22Rv1 (cell line): ENCODE data around the gene POLD4.

Experiments used
- CTCF ChIP-seq: fragments of 450-650 bp; IDR thresholded peaks from 2 replicates; pipeline ENCODE4 v1.5.1; 2017; ENCODE audit warnings: mild to moderate bottlenecking
- ZFX ChIP-seq: fragments of 450-650 bp; IDR thresholded peaks from 2 replicates; pipeline ENCODE4 v1.6.1; 2017; ENCODE audit warnings: antibody characterized with exemption, borderline replicate concordance

DNA sequence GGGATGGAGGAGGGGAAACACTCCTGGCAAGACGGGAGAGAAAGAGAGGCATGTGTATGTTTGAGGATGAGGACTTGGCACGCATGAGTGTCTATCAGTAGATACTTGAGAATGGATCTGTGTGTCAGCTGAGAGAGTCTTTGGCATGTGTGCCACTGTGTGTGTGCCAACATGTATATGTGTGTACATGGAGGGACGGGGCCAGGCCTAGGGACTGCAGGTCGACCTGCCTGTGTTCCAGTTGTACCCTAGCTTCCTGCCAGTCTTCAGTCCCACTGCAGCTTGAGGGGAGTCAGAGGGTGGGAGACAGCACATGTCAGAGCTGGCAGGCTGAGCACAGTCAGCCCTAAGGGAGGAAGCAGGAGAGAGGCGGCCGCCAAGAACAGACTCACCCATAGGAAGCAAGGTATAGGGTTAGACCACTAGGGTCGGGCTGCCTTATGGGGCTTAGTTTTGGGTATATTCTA lies 14.4 kb upstream of the POLD4 start:
- no peak for TF ChIP-seq CTCF
- no peak for TF ChIP-seq ZFX
